Astrocyte of the cerebellum (primary cell): ENCODE measurements around the gene AOPEP.

Experiments used
- DNase-seq: peaks from one replicate; pipeline ENCODE4 v3.0.0-alpha.2; 2011; ENCODE audit warnings: low read depth
- H3K4me3 ChIP-seq: 2 replicates; pipeline ENCODE4 v1.5.1; 2011; ENCODE audit warnings: mild to moderate bottlenecking, low read depth, low read length, moderate library complexity
- in situ Hi-C: cut with HindIII; loops from 2 replicates; pipeline ENCODE4 v1.10.0; 2017; ENCODE audit warnings: low sequenced_read_pairs
- TF ChIP-seq, protein P1 (sequence below): IDR thresholded peaks from 2 replicates; pipeline ENCODE4 v1.5.1; 2012; ENCODE audit warnings: low read length, low read depth, moderate library complexity, mild to moderate bottlenecking; ENCODE audit errors: missing control alignments

The AOPEP gene

DNA sequence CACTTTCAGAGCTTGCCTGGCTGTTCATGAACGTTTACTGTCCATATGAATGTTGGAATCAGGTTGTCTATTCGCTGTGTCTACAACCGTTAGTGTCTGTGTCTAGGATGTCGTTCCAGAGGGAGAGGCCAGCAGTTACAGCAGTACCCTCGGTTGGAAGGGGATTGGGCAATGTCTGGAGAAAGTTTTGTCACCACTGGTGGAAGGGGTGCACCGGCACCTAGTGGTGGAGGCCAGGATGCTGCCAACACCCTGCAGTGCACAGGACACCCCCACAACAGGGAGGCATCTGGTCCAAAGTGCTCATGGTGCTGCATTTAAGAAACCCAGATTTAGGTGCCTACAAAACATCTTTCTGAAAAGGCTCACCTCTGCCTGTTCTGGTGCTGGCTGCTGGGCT is 370.3 kb downstream of the AOPEP start:
- no peak overlapping the region for H3K4me3 ChIP-seq
- DNase-seq: no peak
- TF ChIP-seq, protein P1, sequence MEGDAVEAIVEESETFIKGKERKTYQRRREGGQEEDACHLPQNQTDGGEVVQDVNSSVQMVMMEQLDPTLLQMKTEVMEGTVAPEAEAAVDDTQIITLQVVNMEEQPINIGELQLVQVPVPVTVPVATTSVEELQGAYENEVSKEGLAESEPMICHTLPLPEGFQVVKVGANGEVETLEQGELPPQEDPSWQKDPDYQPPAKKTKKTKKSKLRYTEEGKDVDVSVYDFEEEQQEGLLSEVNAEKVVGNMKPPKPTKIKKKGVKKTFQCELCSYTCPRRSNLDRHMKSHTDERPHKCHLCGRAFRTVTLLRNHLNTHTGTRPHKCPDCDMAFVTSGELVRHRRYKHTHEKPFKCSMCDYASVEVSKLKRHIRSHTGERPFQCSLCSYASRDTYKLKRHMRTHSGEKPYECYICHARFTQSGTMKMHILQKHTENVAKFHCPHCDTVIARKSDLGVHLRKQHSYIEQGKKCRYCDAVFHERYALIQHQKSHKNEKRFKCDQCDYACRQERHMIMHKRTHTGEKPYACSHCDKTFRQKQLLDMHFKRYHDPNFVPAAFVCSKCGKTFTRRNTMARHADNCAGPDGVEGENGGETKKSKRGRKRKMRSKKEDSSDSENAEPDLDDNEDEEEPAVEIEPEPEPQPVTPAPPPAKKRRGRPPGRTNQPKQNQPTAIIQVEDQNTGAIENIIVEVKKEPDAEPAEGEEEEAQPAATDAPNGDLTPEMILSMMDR: no peak
- in situ Hi-C loops: no loop called here

DNA sequence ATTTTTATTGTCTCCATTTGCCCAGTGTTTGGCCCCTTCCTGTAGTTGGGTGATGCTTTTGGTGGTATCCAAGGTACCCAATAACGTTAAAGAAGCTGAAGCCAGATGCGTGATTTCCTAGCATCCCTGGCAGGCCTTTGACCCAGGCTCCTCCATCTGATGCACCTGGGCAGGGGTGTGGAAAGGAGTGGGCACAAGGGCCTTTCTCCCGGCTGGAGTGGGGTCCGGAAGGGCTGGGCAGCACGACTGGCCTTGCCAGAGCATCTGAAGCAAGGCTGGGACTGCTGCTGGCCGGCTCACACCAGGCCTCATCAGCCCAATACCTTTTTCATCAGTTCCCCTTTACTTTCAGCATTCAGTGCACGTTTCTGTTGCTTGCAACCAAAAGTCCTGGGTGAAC is 370.8 kb downstream of the AOPEP start:
- in situ Hi-C loops: no loop called here
- TF ChIP-seq, protein P1: no peak
- H3K4me3 ChIP-seq: no peak overlapping the region
- no peak for DNase-seq

DNA sequence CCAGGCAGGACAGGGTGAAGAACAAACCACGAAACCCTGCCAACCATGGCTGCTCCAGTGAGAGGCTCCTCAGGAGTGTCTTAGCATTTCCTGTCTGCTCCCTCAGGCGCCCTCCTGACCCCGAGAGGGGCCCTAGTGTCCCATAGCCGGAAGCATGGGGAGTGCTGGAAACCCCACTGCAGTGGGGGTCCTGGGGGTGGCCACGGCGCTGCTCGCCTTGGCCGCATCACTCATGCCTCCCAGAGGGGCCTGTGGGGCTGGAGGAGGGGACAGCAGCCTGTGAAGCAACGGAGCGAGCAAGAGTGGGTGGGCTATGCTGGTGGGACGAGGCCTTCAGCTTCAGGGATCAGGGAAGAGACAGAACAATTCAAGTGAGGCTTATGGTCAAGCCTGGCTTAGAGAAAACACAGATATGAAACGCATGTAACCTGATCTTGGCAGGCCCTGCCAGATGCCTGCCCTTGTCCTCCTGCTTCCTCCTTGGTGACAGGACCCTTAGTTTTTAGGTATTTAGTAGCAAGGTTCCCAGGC is 372.0 kb downstream of the AOPEP start:
- DNase-seq: no peak
- no peak overlapping the region for H3K4me3 ChIP-seq
- in situ Hi-C loops: no loop called here
- TF ChIP-seq, protein P1: no peak

DNA sequence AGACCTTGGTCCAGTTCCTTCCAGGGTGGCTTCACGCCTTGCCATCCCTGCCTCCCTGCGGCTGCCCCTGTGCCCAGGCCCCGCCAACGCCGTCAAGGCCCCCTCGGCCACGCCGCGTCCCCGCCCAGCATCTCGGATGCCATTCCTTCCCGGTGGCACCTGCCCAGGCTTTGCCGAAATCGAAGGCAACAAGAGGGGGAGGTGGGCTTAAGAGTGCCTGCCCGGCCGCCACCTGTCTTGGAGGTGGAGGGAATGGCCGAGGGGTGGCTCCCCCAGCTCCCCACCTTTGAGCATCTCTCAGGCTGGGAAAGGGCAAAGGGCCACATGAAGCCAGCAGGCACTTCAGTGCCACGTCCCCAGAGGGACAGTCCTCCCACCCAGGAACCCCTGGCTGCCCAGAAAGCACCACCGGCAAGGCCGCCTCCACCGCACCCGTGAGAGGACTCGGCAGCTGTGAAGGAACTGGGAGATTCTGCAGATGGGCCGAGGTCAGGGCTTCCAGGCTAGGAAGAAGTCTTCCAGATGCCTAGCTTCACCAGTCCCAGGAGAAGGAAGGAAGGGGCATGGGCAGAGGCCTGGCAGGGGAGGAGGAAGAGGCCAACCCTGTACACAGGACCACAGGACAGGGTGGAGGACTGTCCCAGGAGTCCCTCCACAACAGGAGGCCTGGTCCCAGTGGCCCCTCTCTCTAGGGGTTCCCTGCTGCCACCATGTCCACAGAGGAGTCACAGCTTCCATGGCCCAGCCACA is 373.0 kb downstream of the AOPEP start:
- in situ Hi-C loops: no loop called here
- TF ChIP-seq, protein P1: no peak
- no peak overlapping the region for H3K4me3 ChIP-seq
- DNase-seq: no peak

DNA sequence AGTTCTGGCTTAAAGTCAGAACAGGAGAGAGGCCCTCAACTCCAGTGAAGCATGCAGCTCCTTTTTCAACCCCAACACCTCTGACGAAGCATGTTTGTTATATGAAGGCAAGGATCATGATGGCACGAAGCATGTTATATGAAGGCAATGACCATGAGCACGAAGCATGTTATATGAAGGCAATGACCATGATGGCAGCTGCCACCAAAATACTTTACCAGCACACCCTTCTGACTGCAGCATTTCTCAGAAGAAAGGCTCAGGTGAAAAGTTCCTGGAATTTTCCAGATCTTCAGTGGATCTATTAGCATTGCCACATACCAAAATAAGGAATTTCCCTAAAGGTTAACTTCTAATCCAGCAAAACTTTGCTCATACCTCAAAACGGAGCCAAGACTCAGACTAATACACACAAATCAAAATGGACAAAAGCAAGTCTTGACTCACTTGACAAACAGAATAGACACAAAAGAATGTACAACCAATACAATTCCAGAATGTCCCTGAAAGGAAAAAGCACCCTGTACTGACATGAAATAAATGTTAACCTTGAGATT is 373.6 kb downstream of the AOPEP start:
- in situ Hi-C loops: no loop called here
- TF ChIP-seq, protein P1: no peak
- DNase-seq: no peak
- no peak overlapping the region for H3K4me3 ChIP-seq

DNA sequence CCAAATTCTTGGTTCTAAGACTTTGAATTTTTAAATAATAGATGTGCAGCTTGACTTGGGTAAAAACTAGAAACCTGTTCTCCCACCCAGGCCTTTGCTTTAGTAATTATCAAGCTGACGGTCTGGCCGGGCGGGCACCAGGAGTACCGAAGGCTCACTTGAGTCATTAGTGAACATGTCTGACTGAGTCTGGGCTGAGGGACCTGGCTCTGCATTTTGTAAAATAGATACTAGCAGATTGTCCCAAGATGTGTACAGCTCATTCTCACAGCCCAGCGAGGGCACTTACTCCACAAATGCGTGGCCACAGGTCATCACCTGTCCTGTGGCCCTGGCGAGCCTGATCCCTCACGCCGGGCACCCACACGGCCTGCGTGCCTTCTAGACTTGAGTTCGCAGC is 374.8 kb downstream of the AOPEP start:
- no peak overlapping the region for H3K4me3 ChIP-seq
- DNase-seq: no peak
- in situ Hi-C loops: no loop called here
- TF ChIP-seq, protein P1: no peak
